A673 (cell line): ENCODE results near the gene TTN.

ENCODE experiments used
- CTCF ChIP-seq: fragments of 300-800, 200-600 bp; sonication (generic); conservative IDR thresholded peaks from 2 replicates; pipeline ENCODE4 v1.5.1; 2017; ENCODE audit warnings: low read depth, mild to moderate bottlenecking, antibody characterized with exemption, low read length, moderate library complexity, mixed read lengths
- EZH2 ChIP-seq: fragments of 200-600 bp; sonication (generic); IDR thresholded peaks from 2 replicates; pipeline ENCODE4 v1.6.1; 2017; ENCODE audit warnings: borderline replicate concordance, low read depth, mild to moderate bottlenecking, mixed read lengths, antibody characterized with exemption, low read length; ENCODE audit not compliant: poor library complexity, severe bottlenecking

GRCh38 chr2:178574789-178575188 is 232.4 kb downstream of the TTN start:
- TF ChIP-seq CTCF (no peak), EZH2 (no peak)
